K562 (cell line): ENCODE data around the gene SPOCK2.

Experiments used
- CTCF ChIP-seq, 3 experiments: IDR thresholded peaks in 2 of 3; conservative IDR thresholded peaks in 1 of 3; 2 replicates each; pipeline ENCODE4 v1.5.1; 2011 to 2012; ENCODE audit warnings: low read length in 3 of 3, mild to moderate bottlenecking in 3 of 3, control low read depth in 2 of 3, improper control_type of control experiment in 1 of 3, inconsistent platforms in 1 of 3, low read depth in 1 of 3, mixed read lengths in 1 of 3, moderate library complexity in 1 of 3; ENCODE audit not compliant: insufficient read depth in 2 of 3
- MAX ChIP-seq: sonication (generic); formaldehyde crosslinking; IDR thresholded peaks from 2 replicates; pipeline ENCODE4 v1.9.0; 2022; ENCODE audit warnings: mild to moderate bottlenecking, missing genetic modification reagents
- MLX ChIP-seq, 2 experiments: fragments of 450-650 bp in 1 of 2; sonication (generic) in 1 of 2; formaldehyde crosslinking; conservative IDR thresholded peaks; 2 replicates each; pipeline versions ENCODE4 v1.4.0 to v1.8.1; 2020 to 2022; ENCODE audit warnings: mild to moderate bottlenecking in 1 of 2, missing genetic modification reagents in 1 of 2
- SIN3A ChIP-seq, 2 experiments: fragments of 150-350 bp in 1 of 2; IDR thresholded peaks; 2 replicates each; pipeline ENCODE4 v1.6.1; 2011 to 2016; ENCODE audit warnings: borderline replicate concordance in 2 of 2, low read depth in 2 of 2, low read length in 2 of 2, mild to moderate bottlenecking in 2 of 2, moderate library complexity in 2 of 2; ENCODE audit not compliant: control insufficient read depth in 1 of 2
- SREBF1 ChIP-seq: fragments of 150-350 bp; IDR thresholded peaks from 2 replicates; pipeline ENCODE4 v1.6.1; 2014; ENCODE audit warnings: antibody characterized with exemption, low read depth, low read length, borderline replicate concordance
- ZBTB40 ChIP-seq, 2 experiments: fragments of 450-650 bp in 1 of 2; sonication (generic) in 1 of 2; formaldehyde crosslinking in 1 of 2; IDR thresholded peaks; 2 replicates each; pipeline versions ENCODE4 v1.7.1 to v1.9.0; 2016 to 2022; ENCODE audit warnings: inconsistent platforms in 1 of 2, mild to moderate bottlenecking in 1 of 2, missing genetic modification reagents in 1 of 2
- ZNF589 ChIP-seq: fragments of 200-800 bp; sonication (Bioruptor generic); IDR thresholded peaks from 2 replicates; pipeline ENCODE4 v1.6.1; 2016; ENCODE audit warnings: low read depth, missing genetic modification characterization, missing compliant biosample characterization

- no peak for TF ChIP-seq CTCF (IDR thresholded peaks at IDR 0.05 in 2 of 3, conservative IDR thresholded peaks at IDR 0.05 in 1 of 3; ENCODE audit: insufficient read depth in 2 of 3, low read depth in 1 of 3, low read length in 3 of 3)
- no peak for TF ChIP-seq SREBF1
- no peak for TF ChIP-seq ZNF589 (CRISPR knock-in tag)
- TF ChIP-seq ZBTB40 (IDR thresholded peaks at IDR 0.05), result no peak
- no peak for TF ChIP-seq ZBTB40 (CRISPR knock-in tag; IDR thresholded peaks at IDR 0.05)
- no peak for TF ChIP-seq SIN3A (IDR thresholded peaks at IDR 0.05; ENCODE audit: borderline replicate concordance in 2 of 2, control insufficient read depth in 1 of 2, low read depth in 2 of 2, low read length in 2 of 2)
- no peak for TF ChIP-seq MLX (CRISPR knock-in tag; conservative IDR thresholded peaks at IDR 0.05)
- no peak for TF ChIP-seq MAX
These were observed 18.0 kb upstream of the SPOCK2 start for GRCh38 chr10:72106154-72106849.
